Keratinocyte (primary cell): ENCODE data around the gene C1orf35.

Experiments used
- EZH2 ChIP-seq: IDR thresholded peaks from one replicate; pipeline ENCODE4 v1.6.1; 2012; ENCODE audit warnings: inconsistent platforms, mild to moderate bottlenecking, low read length, moderate library complexity
- TF ChIP-seq, protein P1 (sequence below), 3 experiments: IDR thresholded peaks in 1 of 3; conservative IDR thresholded peaks in 1 of 3; optimal IDR thresholded peaks in 1 of 3; 2 replicates in 2 of 3; 3 replicates in 1 of 3; pipeline versions ENCODE3 to v1.5.1; 2011; ENCODE audit warnings: low read length in 3 of 3, mild to moderate bottlenecking in 3 of 3, moderate library complexity in 2 of 3, control low read depth in 1 of 3, inconsistent platforms in 1 of 3; ENCODE audit not compliant: insufficient read depth in 2 of 3; ENCODE audit errors: extremely low read depth in 1 of 3

DNA sequence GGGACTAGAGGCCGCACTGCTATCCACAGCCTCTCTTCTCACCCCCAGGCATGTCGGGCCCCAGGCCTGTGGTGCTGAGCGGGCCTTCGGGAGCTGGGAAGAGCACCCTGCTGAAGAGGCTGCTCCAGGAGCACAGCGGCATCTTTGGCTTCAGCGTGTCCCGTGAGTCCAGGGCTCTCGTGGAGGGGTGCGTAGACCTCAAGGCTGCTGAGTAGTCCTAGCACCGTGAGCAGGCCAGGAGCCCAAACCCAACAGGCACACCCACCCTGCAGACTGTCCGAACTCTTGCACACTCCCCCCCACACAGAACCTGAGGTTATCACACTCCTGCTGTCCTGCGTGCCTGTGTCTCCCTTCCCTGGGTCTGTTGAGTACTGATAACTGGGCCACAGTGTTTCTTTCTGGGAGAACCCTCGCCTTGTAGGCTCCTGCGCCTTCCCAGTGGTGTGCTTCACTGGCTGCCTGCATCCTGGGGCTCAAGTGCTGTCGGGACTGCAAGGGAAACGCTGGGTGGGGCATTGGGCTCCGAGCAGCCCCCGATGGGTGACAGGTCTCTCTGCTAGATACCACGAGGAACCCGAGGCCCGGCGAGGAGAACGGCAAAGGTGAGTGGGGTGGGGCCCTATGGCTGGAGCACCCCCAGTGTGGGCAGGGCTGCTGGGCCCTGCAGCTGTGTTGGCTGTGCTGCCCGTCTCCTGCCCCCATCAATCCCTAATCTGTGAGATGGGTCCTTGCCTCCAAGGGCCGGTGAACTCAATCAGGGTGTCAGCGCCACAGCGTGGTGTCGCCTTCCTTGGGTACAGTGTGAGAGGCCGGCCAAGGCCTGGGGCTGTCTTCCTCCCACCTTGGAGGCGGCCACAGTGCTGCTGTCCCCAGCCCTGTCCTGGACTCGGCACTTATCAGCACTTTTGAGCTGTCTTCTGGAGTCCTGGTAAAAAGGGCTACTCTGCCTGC, 42.6 kb upstream of the C1orf35 start:
- TF ChIP-seq, protein P1, sequence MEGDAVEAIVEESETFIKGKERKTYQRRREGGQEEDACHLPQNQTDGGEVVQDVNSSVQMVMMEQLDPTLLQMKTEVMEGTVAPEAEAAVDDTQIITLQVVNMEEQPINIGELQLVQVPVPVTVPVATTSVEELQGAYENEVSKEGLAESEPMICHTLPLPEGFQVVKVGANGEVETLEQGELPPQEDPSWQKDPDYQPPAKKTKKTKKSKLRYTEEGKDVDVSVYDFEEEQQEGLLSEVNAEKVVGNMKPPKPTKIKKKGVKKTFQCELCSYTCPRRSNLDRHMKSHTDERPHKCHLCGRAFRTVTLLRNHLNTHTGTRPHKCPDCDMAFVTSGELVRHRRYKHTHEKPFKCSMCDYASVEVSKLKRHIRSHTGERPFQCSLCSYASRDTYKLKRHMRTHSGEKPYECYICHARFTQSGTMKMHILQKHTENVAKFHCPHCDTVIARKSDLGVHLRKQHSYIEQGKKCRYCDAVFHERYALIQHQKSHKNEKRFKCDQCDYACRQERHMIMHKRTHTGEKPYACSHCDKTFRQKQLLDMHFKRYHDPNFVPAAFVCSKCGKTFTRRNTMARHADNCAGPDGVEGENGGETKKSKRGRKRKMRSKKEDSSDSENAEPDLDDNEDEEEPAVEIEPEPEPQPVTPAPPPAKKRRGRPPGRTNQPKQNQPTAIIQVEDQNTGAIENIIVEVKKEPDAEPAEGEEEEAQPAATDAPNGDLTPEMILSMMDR (optimal IDR thresholded peaks at IDR 0.05 in 1 of 3, IDR thresholded peaks at IDR 0.05 in 1 of 3, conservative IDR thresholded peaks at IDR 0.05 in 1 of 3; ENCODE audit: extremely low read depth in 1 of 3, insufficient read depth in 2 of 3, low read length in 3 of 3): no peak
- TF ChIP-seq EZH2: no peak
